Measurements from ENCODE around the gene FAM13C. TPM values are rescaled to one million over a fixed set of nuclear protein-coding genes. Genes with fewer than 3 reads are reported as not detected.

Gene FAM13C
- total RNA-seq, 4 donors from 2014 or later, result 2.8 to 26.9 (median 7.1) TPM

DNA sequence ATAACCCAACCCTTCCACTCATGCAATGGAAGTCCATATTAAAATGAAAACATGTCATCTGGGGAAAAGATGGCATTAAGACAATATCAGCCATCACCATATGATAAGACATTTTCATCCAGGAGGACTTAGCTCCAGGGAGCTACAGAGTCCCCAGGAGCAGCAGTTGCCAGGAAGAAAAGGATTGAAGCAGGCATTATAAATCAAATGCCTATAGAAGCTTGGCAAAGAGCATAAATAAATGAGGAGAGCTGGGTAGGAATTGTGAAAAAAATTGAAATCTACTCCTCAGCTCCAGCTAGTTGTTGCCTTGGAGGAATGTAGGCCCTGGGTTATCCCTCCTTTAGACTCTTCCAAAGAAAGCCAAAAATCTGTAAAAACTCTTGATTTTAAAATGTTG lies 42.5 kb downstream of the FAM13C start:
- Histone ChIP-seq H3K36me3 (peaks cover 0 to 8% (median 0%) of the 10 kb centered on the region in 3 donors), H3K4me1 (peaks cover 0 to 39% (median 8%) of the 10 kb centered on the region in 3 donors), H3K27ac (peak overlapping the region in 1 of 4 donors; percentile 64), H3K9me3 (no peaks in the 10 kb centered on the region), H3K27me3 (no peaks in the 10 kb centered on the region), H3K4me3 (no peak overlapping the region)
- no peak for TF ChIP-seq POLR2A (IDR thresholded peaks at IDR 0.05)
- TF ChIP-seq, protein P1, sequence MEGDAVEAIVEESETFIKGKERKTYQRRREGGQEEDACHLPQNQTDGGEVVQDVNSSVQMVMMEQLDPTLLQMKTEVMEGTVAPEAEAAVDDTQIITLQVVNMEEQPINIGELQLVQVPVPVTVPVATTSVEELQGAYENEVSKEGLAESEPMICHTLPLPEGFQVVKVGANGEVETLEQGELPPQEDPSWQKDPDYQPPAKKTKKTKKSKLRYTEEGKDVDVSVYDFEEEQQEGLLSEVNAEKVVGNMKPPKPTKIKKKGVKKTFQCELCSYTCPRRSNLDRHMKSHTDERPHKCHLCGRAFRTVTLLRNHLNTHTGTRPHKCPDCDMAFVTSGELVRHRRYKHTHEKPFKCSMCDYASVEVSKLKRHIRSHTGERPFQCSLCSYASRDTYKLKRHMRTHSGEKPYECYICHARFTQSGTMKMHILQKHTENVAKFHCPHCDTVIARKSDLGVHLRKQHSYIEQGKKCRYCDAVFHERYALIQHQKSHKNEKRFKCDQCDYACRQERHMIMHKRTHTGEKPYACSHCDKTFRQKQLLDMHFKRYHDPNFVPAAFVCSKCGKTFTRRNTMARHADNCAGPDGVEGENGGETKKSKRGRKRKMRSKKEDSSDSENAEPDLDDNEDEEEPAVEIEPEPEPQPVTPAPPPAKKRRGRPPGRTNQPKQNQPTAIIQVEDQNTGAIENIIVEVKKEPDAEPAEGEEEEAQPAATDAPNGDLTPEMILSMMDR (IDR thresholded peaks at IDR 0.05), result no peak
- no peak for DNase-seq
- intact Hi-C loops (cut with DNase I), result no loop called here

DNA sequence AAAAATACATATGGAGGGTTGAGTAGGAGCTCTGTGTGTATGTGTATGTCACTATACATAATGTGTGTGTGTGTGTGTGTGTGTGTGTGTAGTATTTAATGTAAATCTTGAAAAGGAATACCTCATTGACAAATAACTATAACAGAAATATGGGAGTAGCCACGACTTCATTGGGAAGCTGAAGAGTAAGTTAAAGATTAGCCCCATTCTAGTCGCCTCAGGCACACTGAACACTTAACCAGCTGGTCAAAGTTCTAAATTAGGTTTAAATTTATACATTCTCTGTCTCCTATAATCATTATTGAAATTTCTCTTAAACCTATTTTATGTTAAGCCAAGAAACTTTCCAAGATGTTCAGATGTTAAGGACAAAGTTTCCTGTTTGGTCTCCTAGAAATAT lies 45.3 kb downstream of the FAM13C start:
- Histone ChIP-seq H3K4me1 (peaks cover 0 to 28% (median 9%) of the 10 kb centered on the region in 3 donors), H3K36me3 (no peaks in the 10 kb centered on the region), H3K9me3 (no peaks in the 10 kb centered on the region), H3K27me3 (no peaks in the 10 kb centered on the region), H3K4me3 (no peak overlapping the region), H3K27ac (no peak overlapping the region)
- TF ChIP-seq, protein P1 (IDR thresholded peaks at IDR 0.05), result no peak
- 72 to 86% methylated on average over 2 of the region's 2 CpGs for WGBS, 2 donors
- no peak for DNase-seq
- intact Hi-C loops (cut with DNase I), result no loop called here

DNA sequence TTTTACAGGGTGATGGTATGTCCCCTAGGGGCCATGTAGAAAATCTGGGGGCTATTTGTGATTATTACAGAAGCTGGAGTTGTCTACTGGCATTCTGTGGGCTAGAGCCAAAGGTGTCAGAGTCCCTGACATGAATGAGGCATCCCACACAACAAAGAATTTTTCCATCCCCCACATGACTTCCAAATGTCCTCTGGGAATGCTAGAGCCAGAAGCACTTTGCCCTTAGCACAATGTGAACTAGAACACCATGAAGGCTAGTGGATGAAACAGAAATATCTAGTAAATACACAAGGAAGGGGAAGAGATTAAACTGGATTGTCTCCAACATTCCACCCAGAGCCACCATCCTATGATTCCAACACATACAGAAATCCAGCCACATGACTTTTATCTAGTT lies 46.9 kb downstream of the FAM13C start:
- intact Hi-C loops (cut with DNase I), result no loop called here

DNA sequence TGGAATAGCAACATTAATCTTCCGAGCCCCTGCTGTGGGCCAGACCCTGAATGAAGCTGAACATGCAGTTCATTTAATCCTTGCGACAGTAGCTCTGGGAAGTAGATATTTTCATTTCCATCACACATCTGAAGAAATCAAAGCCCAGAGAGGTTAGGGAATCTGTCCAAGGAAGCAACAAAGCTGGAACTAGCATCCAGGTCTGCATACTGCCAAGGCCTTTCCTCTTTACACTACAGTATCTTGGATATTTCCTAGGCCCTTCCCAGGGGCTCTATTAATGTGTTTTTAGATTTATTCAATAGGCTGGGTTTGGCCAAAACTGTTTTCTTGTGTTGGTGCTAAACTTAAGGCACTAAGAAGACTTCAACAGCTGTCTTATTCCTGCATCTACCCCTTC lies 48.1 kb downstream of the FAM13C start:
- no peak for DNase-seq
- Histone ChIP-seq H3K4me3 (no peak overlapping the region), H3K9me3 (no peaks in the 10 kb centered on the region), H3K36me3 (no peaks in the 10 kb centered on the region), H3K27ac (peak overlapping the region in 3 of 4 donors; percentile 31 to 68 (median 35)), H3K27me3 (no peaks in the 10 kb centered on the region), H3K4me1 (peaks cover 0 to 51% (median 21%) of the 10 kb centered on the region in 3 donors)
- intact Hi-C loops (cut with DNase I), result no loop called here
- no peak for TF ChIP-seq POLR2A (IDR thresholded peaks at IDR 0.05)
- TF ChIP-seq, protein P1 (IDR thresholded peaks at IDR 0.05), result no peak
- WGBS, 2 donors, result 86 to 93% methylated on average over 2 of the region's 2 CpGs

More for the DNA sequence above, 46.9 kb downstream of the FAM13C start:
- Histone ChIP-seq H3K27ac (peak overlapping the region in 3 of 4 donors; percentile 16 to 68 (median 35)), H3K27me3 (no peaks in the 10 kb centered on the region), H3K4me1 (peaks cover 0 to 44% (median 20%) of the 10 kb centered on the region in 3 donors), H3K4me3 (no peak overlapping the region), H3K36me3 (no peaks in the 10 kb centered on the region), H3K9me3 (no peaks in the 10 kb centered on the region)
- DNase-seq, result no peak
- TF ChIP-seq, protein P1 (IDR thresholded peaks at IDR 0.05), result no peak
- TF ChIP-seq POLR2A (IDR thresholded peaks at IDR 0.05), result no peak

DNA sequence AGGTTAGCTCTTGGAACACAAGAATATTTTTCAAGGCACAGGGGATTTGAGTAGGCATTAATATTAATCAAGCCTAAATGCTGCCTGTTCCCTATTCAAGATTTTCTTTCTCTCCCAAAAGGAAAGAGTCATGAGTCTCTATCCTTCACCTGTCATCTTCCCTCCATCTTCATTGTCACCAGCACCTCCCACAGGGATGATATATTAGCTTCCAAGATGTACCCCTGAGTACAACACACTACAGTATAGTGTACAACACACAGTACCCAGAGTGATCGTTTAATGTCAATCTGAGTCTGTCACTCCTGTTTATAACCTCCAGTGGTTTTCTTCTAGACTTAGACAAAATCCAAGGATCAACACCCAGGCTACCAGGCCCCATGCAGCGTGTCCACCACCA lies 50.1 kb downstream of the FAM13C start:
- intact Hi-C loops (cut with DNase I), result no loop called here
- no peaks in the 10 kb centered on the region for H3K36me3 ChIP-seq
- H3K9me3 ChIP-seq, result no peaks in the 10 kb centered on the region
- peaks cover 0 to 54% (median 21%) of the 10 kb centered on the region in 3 donors for H3K4me1 ChIP-seq
- DNase-seq, result no peak
- TF ChIP-seq POLR2A (IDR thresholded peaks at IDR 0.05), result no peak
- TF ChIP-seq, protein P1 (IDR thresholded peaks at IDR 0.05), result no peak
- 86 to 89% methylated on average over 2 of the region's 2 CpGs for WGBS, 2 donors
- H3K27ac ChIP-seq, result peak overlapping the region in 2 of 4 donors; percentile 68 to 73
- H3K27me3 ChIP-seq, result no peaks in the 10 kb centered on the region
- H3K4me3 ChIP-seq, result no peak overlapping the region
